Ascending aorta (tissue), 2 donors: ENCODE data around the gene PLCD1. TPM values are rescaled to one million over a fixed set of nuclear protein-coding genes. Genes with fewer than 3 reads are reported as not detected.
"Not testable (repeated sequence)": the region's sequence is repeated elsewhere in the genome, so short reads cannot be mapped to it uniquely, and the experiment has no call there.

Source experiments
- DNase-seq, 2 donors: peaks; one replicate each; pipeline ENCODE4 v3.0.0-alpha.2; 2019; ENCODE audit warnings: low spot score in 2 of 2
- H3K27ac ChIP-seq, 2 donors: fragments of 200-600 bp; sonication (generic); one replicate each; pipeline ENCODE4 v1.5.1; 2016 to 2017; ENCODE audit warnings: mild to moderate bottlenecking in 1 of 2
- H3K27me3 ChIP-seq: fragments of 200-600 bp; sonication (generic); one replicate; pipeline ENCODE4 v1.5.1; 2017
- H3K36me3 ChIP-seq, 2 donors: fragments of 200-600 bp; sonication (generic); one replicate each; pipeline ENCODE4 v1.5.1; 2016
- H3K4me1 ChIP-seq, 2 donors: fragments of 200-600 bp; sonication (generic); one replicate each; pipeline ENCODE4 v1.5.1; 2016 to 2017; ENCODE audit warnings: mild to moderate bottlenecking in 1 of 2
- H3K4me3 ChIP-seq, 2 donors: fragments of 200-600 bp; sonication (generic); one replicate each; pipeline ENCODE4 v1.5.1; 2016 to 2017; ENCODE audit warnings: mild to moderate bottlenecking in 1 of 2
- H3K9me3 ChIP-seq, 2 donors: fragments of 200-600 bp; sonication (generic); one replicate each; pipeline ENCODE4 v1.5.1; 2016
- intact Hi-C: fragments of 100-400 bp; cut with DNase I; formaldehyde crosslinking; loops from one replicate; pipeline ENCODE4 v1.15.1; 2023
- total RNA-seq: library from RNA; depleted of rRNA; stranded (reverse); fragments of >200 nt; gene quantifications from one replicate; pipeline ENCODE4 v1.1.0, GENCODE V29; 2016
- TF ChIP-seq, protein P1 (sequence below), 3 experiments: fragments of 200-600 bp in 2 of 3; fragments of 450-650 bp in 1 of 3; sonication (generic) in 2 of 3; IDR thresholded peaks; one replicate each; pipeline ENCODE4 v1.5.1; 2016 to 2019; ENCODE audit warnings: antibody characterized with exemption in 3 of 3, mild to moderate bottlenecking in 1 of 3, moderate library complexity in 1 of 3

The PLCD1 gene
- total RNA-seq, 1 donor from 2014 or later = 167 TPM

DNA sequence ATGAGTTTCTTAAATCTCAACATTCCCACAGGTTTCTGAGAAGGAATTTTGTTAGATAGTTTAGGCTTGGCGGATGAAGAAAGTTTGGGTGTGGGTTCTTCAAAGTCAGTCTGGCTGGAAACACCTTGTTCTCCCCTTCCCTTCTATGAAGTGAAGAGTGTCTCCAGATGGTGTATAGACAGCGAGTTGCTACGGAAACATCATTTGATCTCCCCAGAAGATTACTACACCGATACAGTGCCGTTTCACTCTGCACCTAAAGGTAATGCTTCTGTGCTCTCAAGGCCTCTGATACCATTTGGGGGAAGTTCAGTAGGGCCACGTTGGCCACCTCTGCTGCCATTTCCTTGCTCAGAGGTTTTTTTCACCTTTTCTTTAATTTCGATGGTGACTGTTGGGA is 30.1 kb upstream of the PLCD1 start:
- Histone ChIP-seq H3K9me3 (no peaks in the 10 kb centered on the region), H3K36me3 (no peaks in the 10 kb centered on the region), H3K27ac (no peak overlapping the region), H3K27me3 (no peaks in the 10 kb centered on the region), H3K4me1 (no peaks in the 10 kb centered on the region), H3K4me3 (no peak overlapping the region)
- TF ChIP-seq, protein P1, sequence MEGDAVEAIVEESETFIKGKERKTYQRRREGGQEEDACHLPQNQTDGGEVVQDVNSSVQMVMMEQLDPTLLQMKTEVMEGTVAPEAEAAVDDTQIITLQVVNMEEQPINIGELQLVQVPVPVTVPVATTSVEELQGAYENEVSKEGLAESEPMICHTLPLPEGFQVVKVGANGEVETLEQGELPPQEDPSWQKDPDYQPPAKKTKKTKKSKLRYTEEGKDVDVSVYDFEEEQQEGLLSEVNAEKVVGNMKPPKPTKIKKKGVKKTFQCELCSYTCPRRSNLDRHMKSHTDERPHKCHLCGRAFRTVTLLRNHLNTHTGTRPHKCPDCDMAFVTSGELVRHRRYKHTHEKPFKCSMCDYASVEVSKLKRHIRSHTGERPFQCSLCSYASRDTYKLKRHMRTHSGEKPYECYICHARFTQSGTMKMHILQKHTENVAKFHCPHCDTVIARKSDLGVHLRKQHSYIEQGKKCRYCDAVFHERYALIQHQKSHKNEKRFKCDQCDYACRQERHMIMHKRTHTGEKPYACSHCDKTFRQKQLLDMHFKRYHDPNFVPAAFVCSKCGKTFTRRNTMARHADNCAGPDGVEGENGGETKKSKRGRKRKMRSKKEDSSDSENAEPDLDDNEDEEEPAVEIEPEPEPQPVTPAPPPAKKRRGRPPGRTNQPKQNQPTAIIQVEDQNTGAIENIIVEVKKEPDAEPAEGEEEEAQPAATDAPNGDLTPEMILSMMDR (IDR thresholded peaks at IDR 0.05) = no peak
- no peak for DNase-seq
- intact Hi-C loops = no loop called here

DNA sequence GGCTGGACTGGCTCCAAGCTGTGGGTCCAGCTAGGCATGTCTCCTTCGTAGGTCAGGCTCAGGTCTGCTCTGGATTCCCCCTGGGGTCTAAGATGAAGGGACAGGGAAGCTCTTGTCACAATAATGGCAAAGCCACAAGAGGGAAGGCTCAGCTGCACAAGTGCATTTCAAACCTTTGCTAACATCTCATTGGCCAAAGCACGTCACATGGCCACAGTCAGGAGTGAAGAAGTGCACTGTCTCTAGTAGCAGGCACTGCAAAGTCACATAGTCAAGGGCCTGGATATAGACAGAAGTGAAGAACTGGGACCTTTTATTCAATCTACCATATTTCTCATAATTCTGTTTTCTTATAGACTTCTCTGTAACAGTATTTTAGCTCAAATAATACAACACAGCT is 29.7 kb upstream of the PLCD1 start:
- Histone ChIP-seq H3K9me3 (no peaks in the 10 kb centered on the region), H3K4me1 (no peaks in the 10 kb centered on the region), H3K36me3 (no peaks in the 10 kb centered on the region), H3K27ac (no peak overlapping the region), H3K4me3 (no peak overlapping the region), H3K27me3 (no peaks in the 10 kb centered on the region)
- intact Hi-C loops = no loop called here
- DNase-seq = no peak
- TF ChIP-seq, protein P1 (IDR thresholded peaks at IDR 0.05) = no peak

DNA sequence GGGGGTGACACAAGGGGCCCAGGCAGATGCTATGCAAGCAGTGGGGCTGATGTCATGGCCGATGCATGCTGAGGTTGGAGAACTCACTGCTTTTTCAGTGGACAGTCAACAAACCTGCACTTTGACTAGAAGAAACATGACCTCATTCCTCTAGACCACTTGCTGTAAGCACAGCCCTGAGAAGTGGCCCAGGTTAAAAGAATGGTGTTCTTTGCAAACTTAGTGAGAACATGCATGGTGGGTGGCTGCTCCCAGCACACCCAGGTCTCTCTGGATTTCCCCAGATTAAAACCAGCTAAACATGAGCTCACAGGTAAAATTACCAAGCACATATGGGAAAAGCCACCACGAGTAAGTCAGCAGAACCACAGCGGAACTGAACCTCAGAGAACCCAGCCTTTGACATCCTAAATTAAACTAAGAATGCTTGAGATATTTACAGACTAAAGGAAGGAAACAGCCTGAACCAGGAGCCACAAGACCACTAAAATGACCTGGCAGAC is 25.1 kb upstream of the PLCD1 start:
- intact Hi-C loops = no loop called here
- no peaks in the 10 kb centered on the region for H3K36me3 ChIP-seq
- H3K27me3 ChIP-seq = no peaks in the 10 kb centered on the region
- H3K4me3 ChIP-seq = no peak overlapping the region
- H3K4me1 ChIP-seq = no peaks in the 10 kb centered on the region
- no peak overlapping the region for H3K27ac ChIP-seq
- TF ChIP-seq, protein P1 (IDR thresholded peaks at IDR 0.05) = no peak
- no peak for DNase-seq
- H3K9me3 ChIP-seq = no peaks in the 10 kb centered on the region

DNA sequence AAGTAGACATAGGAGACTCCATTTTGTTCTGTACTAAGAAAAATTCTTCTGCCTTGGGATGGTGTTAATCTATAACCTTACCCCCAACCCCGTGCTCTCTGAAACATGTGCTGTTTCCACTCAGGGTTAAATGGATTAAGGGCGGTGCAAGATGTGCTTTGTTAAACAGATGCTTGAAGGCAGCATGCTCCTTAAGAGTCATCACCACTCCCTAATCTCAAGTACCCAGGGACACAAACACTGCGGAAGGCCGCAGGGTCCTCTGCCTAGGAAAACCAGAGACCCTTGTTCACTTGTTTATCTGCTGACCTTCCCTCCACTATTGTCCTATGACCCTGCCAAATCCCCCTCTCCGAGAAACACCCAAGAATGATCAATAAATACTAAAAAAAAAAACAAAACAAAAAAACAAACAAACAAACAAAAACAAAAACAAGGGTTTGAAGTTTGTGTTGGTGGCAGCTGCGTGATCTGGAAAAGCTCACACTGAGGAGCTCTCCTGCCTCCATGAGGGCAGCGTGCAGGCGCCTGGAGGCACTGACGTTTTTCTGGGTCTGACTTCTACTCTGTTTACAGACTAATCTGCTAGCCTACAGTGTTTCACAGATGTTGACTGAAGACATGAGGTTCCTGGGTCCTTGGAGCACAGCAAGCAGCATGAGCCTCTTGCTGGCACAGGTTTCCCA is 24.5 kb upstream of the PLCD1 start:
- intact Hi-C loops = not testable (repeated sequence)

DNA sequence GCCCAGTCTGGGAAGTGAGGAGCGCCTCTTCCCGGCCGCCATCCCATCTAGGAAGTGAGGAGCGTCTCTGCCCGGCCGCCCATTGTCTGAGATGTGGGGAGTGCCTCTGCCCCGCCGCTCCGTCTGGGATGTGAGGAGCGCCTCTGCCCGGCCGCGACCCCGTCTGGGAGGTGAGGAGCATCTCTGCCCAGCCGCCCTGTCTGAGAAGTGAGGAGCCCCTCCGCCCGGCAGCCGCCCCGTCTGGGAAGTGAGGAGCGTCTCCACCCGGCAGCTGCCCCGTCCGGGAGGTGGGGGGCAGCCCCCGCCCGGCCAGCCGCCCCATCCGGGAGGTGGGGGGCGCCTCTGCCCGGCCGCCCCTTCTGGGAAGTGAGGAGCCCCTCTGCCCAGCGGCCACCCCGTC is 23.8 kb upstream of the PLCD1 start:
- H3K36me3 ChIP-seq, H3K9me3 ChIP-seq, DNase-seq, H3K4me1 ChIP-seq, intact Hi-C loops, H3K4me3 ChIP-seq, H3K27me3 ChIP-seq, H3K27ac ChIP-seq: not testable (repeated sequence)

More for the DNA sequence above, 24.5 kb upstream of the PLCD1 start:
- not testable (repeated sequence) for H3K36me3 ChIP-seq, H3K4me1 ChIP-seq, H3K27ac ChIP-seq, H3K4me3 ChIP-seq, H3K9me3 ChIP-seq, DNase-seq, H3K27me3 ChIP-seq

DNA sequence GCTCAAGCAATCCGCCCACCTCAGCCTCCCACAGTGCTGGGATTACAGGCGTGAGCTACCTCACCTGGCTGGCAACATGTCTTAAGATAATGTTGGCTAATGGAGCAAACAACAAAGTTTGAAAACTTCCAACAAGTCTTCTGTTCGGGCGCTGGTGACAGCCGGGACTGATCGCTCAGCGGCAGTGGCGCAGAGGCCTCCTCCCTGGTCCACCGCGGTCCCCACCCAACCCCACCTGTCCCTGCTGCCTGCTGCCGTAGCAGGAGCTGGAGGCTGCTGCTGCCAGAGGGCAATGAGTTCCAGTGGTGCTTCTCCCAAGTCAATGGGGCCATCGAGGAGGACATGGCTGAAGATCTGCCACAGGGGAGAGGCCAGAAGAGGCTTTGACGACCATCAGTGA is 21.7 kb upstream of the PLCD1 start:
- no peaks in the 10 kb centered on the region for H3K4me1 ChIP-seq
- H3K9me3 ChIP-seq = no peaks in the 10 kb centered on the region
- H3K27ac ChIP-seq = no peak overlapping the region
- no peaks in the 10 kb centered on the region for H3K27me3 ChIP-seq
- no peak overlapping the region for H3K4me3 ChIP-seq
- TF ChIP-seq, protein P1 (IDR thresholded peaks at IDR 0.05) = no peak
- H3K36me3 ChIP-seq = no peaks in the 10 kb centered on the region
- intact Hi-C loops = no loop called here
- no peak for DNase-seq
